Measurements from ENCODE around the gene VPS37C.

The VPS37C gene

DNA sequence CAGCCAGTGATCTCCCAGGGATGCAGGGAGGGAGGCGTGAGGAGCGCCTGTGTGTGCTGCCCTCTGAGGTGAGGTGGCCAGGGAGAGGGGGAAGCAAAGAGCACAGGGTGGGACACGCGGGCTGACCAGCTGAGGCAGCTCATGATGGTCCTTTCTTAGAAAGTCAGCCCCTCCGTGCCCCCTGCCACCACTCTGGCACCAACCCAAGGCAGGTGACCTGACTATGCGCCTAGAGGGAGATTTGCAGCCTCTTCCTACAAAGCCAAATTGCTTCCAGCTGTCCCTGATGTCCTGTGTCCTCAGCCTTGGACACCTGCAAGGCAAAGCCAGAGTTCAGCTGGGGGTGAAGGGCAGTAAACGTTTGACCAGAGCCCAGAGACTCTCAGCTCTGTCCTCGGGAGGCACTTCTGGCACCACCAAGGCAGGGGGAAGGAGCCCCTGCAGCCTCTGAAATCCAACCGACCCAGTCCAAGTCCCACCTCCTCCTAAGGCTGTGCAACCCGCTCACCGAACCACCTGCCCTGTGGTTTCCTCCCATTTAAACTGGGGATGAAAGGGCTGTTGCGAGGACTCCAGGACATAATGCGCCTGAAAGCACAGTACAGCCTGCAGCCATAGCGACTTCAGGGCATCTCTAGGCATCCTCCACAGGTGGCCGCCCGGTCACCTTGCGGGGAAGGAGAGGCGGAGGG lies 32.1 kb downstream of the VPS37C start:
- TF ChIP-seq, protein P1, sequence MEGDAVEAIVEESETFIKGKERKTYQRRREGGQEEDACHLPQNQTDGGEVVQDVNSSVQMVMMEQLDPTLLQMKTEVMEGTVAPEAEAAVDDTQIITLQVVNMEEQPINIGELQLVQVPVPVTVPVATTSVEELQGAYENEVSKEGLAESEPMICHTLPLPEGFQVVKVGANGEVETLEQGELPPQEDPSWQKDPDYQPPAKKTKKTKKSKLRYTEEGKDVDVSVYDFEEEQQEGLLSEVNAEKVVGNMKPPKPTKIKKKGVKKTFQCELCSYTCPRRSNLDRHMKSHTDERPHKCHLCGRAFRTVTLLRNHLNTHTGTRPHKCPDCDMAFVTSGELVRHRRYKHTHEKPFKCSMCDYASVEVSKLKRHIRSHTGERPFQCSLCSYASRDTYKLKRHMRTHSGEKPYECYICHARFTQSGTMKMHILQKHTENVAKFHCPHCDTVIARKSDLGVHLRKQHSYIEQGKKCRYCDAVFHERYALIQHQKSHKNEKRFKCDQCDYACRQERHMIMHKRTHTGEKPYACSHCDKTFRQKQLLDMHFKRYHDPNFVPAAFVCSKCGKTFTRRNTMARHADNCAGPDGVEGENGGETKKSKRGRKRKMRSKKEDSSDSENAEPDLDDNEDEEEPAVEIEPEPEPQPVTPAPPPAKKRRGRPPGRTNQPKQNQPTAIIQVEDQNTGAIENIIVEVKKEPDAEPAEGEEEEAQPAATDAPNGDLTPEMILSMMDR (IDR thresholded peaks at IDR 0.05; ENCODE audit: low read depth, low read length) = no peak
- DNase-seq (ENCODE audit: extremely low read depth, low read depth) = no peak

DNA sequence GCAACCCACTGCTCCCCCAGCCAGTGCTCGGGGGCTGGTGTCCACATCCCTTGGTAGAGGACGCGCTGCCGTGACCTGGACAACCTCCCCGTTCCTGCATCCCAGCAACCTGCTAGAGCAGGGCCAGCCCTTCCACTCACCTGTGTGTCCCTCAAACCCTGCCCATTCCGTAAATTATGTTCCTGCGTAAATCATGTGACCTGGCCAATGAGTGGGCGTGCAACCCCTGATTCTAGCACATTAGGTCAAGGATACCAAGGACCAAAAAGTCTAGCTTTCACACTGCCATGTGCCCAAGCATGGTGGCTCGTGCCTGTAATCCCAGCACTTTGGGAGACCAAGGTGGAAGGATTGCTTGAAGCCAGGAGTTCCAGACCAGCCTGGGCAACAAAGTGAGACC lies 33.2 kb downstream of the VPS37C start:
- TF ChIP-seq, protein P1 (IDR thresholded peaks at IDR 0.05; ENCODE audit: low read depth, low read length) = no peak
- no peak for DNase-seq (ENCODE audit: extremely low read depth, low read depth)

DNA sequence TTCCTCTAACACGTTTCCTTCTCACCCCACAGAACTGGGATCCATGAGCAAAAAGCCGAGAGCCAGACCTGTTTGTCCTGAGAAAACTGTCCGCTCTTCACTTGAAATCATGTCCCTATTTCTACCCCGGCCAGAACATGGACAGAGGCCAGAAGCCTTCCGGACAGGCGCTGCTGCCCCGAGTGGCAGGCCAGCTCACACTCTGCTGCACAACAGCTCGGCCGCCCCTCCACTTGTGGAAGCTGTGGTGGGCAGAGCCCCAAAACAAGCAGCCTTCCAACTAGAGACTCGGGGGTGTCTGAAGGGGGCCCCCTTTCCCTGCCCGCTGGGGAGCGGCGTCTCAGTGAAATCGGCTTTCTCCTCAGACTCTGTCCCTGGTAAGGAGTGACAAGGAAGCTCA lies 35.0 kb downstream of the VPS37C start:
- DNase-seq (ENCODE audit: extremely low read depth, low read depth) = no peak
- TF ChIP-seq, protein P1 (IDR thresholded peaks at IDR 0.05; ENCODE audit: low read depth, low read length) = no peak

DNA sequence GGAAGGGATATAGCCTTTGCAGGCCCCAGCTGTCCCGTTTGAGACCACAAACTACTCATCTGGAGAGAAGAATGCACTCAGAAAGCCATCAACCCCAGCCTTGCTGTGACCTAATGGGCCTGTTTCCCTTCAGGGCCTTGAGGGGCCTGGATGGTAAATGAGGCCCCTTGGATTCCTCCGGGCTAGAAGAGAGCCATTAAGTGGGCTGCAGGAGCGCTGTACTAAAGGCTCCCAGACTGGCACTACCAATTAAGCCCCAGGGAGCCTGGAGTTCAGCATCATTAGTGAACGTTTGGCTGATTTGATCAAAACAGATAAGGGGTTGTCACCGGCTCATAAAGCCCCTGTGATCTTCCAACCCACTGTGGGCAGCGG lies 35.9 kb downstream of the VPS37C start:
- no peak for DNase-seq (ENCODE audit: extremely low read depth, low read depth)
- TF ChIP-seq, protein P1 (IDR thresholded peaks at IDR 0.05; ENCODE audit: low read depth, low read length) = no peak

DNA sequence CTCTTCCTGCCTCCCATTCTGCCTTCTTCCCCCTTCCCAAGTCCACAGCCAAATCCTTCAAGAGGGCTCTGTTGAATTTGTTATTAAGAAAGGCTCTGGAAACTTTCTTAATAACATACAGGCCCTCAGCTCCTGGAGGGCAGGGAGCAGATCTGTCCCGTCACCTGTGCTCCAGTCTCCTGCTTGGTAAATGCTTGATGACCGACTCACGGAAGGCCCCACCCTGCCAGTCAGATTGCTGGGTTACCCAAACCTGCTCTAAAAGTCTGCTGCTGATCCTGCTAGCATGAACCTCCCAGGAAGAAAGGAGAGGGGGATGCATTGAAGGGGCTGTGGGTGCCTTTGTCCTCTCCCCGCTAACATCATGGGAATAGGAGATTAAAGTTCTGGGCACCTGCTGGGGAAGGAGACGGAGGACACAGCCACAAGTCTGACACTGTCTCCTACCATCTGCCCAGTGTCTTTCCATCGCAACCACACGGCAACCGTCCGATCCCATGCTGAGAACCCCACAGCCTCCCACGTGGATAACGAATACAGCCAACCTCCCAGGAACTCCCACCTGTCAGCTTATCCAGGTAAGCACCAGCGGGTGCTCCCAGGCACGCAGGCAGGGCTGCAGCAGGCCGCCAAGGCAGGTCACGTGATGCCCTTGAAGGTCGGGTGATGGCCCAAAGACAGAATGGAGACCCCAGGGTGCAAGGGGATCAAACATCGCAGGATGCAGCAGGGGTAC lies 36.5 kb downstream of the VPS37C start:
- TF ChIP-seq, protein P1 (IDR thresholded peaks at IDR 0.05; ENCODE audit: low read depth, low read length) = no peak
- DNase-seq (ENCODE audit: extremely low read depth, low read depth) = no peak

DNA sequence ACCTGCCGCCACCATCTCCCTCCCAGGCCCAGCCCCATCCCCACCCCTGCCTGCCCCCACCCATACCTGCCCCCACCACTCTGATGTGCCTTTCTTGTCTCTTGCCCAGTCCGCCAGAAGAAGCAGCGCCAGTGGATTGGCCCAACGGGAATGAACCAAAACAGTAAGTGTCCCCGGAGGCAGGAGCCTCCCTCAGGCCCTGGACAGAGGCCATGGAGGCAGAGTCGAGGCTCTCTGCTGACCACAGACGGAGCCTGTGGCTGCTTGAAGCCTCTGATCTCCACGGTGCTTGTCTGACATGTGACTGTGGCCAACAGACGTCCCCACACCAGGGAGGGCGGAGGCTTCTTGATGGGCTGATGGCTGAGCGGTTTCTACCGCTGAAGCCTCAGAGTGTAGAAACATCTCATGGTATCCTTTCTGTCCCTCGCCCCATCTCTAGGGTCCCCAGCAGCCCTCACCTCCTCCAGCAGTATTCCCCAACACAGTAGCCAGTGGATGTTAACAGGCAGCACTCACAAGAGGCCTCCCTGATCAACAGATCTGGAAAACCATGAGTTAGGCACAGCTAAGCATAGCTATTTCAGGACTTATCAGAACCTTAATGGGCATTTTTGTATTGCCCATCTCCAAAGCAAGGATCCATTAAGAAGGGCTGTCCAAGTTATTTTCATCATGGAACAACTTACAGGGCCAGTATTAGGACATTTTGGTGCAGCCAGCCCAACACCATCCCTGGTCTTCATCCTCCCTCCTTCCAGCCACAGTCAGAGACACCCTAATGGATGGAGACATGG lies 37.3 kb downstream of the VPS37C start:
- no peak for DNase-seq (ENCODE audit: extremely low read depth, low read depth)
- TF ChIP-seq, protein P1 (IDR thresholded peaks at IDR 0.05; ENCODE audit: low read depth, low read length) = no peak

DNA sequence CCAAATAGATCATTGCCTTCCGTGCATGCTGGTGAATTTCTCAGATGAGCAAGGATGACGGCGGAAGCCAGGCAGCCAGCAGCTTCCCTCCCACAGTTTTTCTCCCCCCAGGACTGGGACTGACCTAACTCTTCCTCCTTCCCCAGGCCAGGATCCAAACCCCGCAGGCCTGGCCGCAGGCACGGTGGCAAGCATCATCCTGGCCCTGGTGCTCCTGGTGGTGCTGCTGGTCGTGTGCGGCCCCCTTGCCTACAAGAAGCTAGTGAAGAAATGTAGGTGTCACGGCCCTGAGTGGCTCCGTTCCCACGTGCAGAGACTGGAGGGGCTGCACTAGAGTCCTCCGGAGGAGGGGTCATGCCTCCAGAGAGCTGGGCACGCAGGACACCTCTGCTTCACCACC lies 38.5 kb downstream of the VPS37C start:
- DNase-seq (ENCODE audit: extremely low read depth, low read depth) = no peak
- TF ChIP-seq, protein P1 (IDR thresholded peaks at IDR 0.05; ENCODE audit: low read depth, low read length) = no peak
